RWPE2 (cell line): ENCODE data around the gene TEX2.

ENCODE experiments used
- ATAC-seq: fragments of 200-7000 bp; cut with Tn5 transposase; 3 replicates; pipeline ENCODE4 v1.9.1; 2021; ENCODE audit warnings: low read depth
- DNase-seq: peaks from one replicate; pipeline ENCODE4 v3.0.0-alpha.2; 2020; ENCODE audit warnings: low spot score
- H3K27ac ChIP-seq: fragments of 450-650 bp; 2 replicates; pipeline ENCODE4 v1.5.1; 2017; ENCODE audit warnings: mild to moderate bottlenecking; ENCODE audit not compliant: poor library complexity, severe bottlenecking
- H3K27me3 ChIP-seq: fragments of 250-450 bp; sonication (Bioruptor Pico); 2 replicates; pipeline ENCODE4 v1.5.1; 2021; ENCODE audit warnings: mild to moderate bottlenecking, moderate library complexity; ENCODE audit not compliant: insufficient read depth, poor library complexity, severe bottlenecking
- H3K36me3 ChIP-seq: fragments of 250-450 bp; sonication (Bioruptor Pico); 2 replicates; pipeline ENCODE4 v1.5.1; 2020; ENCODE audit warnings: low read depth, mild to moderate bottlenecking, moderate library complexity
- H3K4me1 ChIP-seq: fragments of 250-450 bp; sonication (Bioruptor Pico); 2 replicates; pipeline ENCODE4 v1.5.1; 2021; ENCODE audit warnings: mild to moderate bottlenecking, moderate library complexity; ENCODE audit not compliant: insufficient read depth, poor library complexity, severe bottlenecking
- H3K4me3 ChIP-seq: fragments of 250-450 bp; sonication (Bioruptor Pico); 2 replicates; pipeline ENCODE4 v1.5.1; 2021; ENCODE audit warnings: mild to moderate bottlenecking, moderate library complexity; ENCODE audit not compliant: severe bottlenecking
- H3K9me3 ChIP-seq: fragments of 250-450 bp; sonication (Bioruptor Pico); 2 replicates; pipeline ENCODE4 v1.5.1; 2021; ENCODE audit warnings: mild to moderate bottlenecking, moderate library complexity; ENCODE audit not compliant: severe bottlenecking
- CTCF ChIP-seq: fragments of 450-650 bp; IDR thresholded peaks from one replicate; pipeline ENCODE4 v1.5.1; 2017; ENCODE audit warnings: mild to moderate bottlenecking, moderate library complexity; ENCODE audit not compliant: poor library complexity, severe bottlenecking

TEX2 gene

GRCh38 chr17:64256913-64257807, 5.9 kb downstream of the TEX2 start:
- H3K4me3 ChIP-seq: no peak overlapping the region
- H3K36me3 ChIP-seq: no peaks in the 10 kb centered on the region
- H3K4me1 ChIP-seq: peaks cover 46% of the 10 kb centered on the region
- H3K9me3 ChIP-seq: no peaks in the 10 kb centered on the region
- H3K27ac ChIP-seq: peak overlapping the region; percentile 55
- peak; percentile 91 for ATAC-seq
- TF ChIP-seq CTCF: no peak
- DNase-seq: peak; percentile 78
- no peaks in the 10 kb centered on the region for H3K27me3 ChIP-seq

- Histone ChIP-seq H3K36me3 (no peaks in the 10 kb centered on the region), H3K27ac (no peak overlapping the region), H3K4me3 (no peak overlapping the region), H3K4me1 (peaks cover 38% of the 10 kb centered on the region), H3K27me3 (no peaks in the 10 kb centered on the region), H3K9me3 (no peaks in the 10 kb centered on the region)
- no peak for TF ChIP-seq CTCF
- ATAC-seq (no peak), DNase-seq (no peak)
Measured at GRCh38 chr17:64255764-64256163, 7.3 kb downstream of the TEX2 start.

GRCh38 chr17:64254755-64255154, 8.3 kb downstream of the TEX2 start:
- H3K27ac ChIP-seq: no peak overlapping the region
- no peaks in the 10 kb centered on the region for H3K36me3 ChIP-seq
- no peak for TF ChIP-seq CTCF
- DNase-seq (no peak), ATAC-seq (no peak)
- no peaks in the 10 kb centered on the region for H3K9me3 ChIP-seq
- H3K4me1 ChIP-seq: peaks cover 37% of the 10 kb centered on the region
- H3K27me3 ChIP-seq: no peaks in the 10 kb centered on the region
- H3K4me3 ChIP-seq: no peak overlapping the region

GRCh38 chr17:64253470-64253869, 9.6 kb downstream of the TEX2 start:
- no peak for DNase-seq
- Histone ChIP-seq H3K36me3 (no peaks in the 10 kb centered on the region), H3K4me1 (peaks cover 32% of the 10 kb centered on the region), H3K9me3 (no peaks in the 10 kb centered on the region), H3K4me3 (no peak overlapping the region), H3K27ac (no peak overlapping the region), H3K27me3 (no peaks in the 10 kb centered on the region)
- no peak for TF ChIP-seq CTCF
- no peak for ATAC-seq

- no peak overlapping the region for H3K27ac ChIP-seq
- no peak overlapping the region for H3K4me3 ChIP-seq
- H3K36me3 ChIP-seq: no peaks in the 10 kb centered on the region; the same call in 1 of the 2 replicates
- peaks cover 29% of the 10 kb centered on the region for H3K4me1 ChIP-seq
- TF ChIP-seq CTCF: no peak
- no peaks in the 10 kb centered on the region for H3K9me3 ChIP-seq
- ATAC-seq (no peak), DNase-seq (no peak)
- H3K27me3 ChIP-seq: no peaks in the 10 kb centered on the region
Measured at GRCh38 chr17:64252831-64253230, 10.2 kb downstream of the TEX2 start.
